ENCODE results near the gene PGC.

Gene PGC

DNA sequence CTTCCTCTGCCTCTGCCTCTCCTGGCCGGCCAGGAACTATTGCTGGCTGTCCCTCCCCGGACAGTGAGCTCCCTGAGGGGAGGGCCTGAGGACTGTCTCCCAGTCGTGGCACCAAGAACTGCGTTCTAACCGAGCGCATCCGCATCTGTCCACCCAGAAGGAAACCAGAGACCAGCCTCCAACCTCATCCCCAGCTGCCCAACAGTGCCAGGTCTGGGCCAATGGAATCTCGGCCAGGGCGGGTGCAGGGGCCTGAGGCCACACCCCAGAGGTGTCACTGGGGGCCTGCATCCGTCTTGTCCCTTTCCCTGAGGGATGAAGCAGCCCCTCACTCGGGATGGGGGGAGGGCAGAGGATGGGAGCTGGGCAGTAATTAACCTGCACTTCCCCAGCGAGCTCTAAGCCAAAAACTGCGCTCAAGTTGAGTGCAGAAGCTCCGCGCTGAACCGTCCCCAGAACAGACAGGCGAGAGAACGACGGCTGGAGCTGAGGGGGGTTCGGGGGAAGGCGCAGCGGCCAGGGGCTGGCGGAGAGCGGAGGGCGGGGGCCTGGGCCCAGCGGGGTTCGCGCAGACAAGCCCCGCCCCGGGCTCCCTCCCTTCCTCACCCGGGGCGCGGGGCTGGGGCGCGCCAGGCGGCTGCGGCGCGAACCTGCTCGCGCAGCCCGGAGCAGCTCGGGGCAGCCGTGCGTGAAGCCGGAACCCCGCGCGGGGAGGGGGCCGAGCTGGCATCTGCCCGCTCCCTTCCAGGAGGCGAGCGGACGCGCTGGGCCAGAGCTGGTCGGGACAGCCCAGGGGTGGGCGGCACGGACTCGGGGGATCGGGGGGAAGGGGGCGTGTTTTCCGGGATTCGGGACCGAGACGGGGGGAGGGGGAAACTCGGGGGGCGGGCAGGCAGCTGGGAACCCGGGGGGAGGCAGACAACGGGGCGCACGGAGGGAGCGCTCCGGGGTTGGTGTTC, 13.2 kb downstream of the PGC start:
- DNase-seq (ENCODE audit: low read depth) = peak; percentile 78
- no peak for TF ChIP-seq POLR2A (IDR thresholded peaks at IDR 0.05; ENCODE audit: extremely low read depth, insufficient read length)
- no peak for TF ChIP-seq MYC (IDR thresholded peaks at IDR 0.05; ENCODE audit: low read depth, low read length)
- TF ChIP-seq, protein P1, sequence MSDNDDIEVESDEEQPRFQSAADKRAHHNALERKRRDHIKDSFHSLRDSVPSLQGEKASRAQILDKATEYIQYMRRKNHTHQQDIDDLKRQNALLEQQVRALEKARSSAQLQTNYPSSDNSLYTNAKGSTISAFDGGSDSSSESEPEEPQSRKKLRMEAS (IDR thresholded peaks at IDR 0.05; ENCODE audit: low read depth, low read length) = no peak
- TF ChIP-seq, protein P2, sequence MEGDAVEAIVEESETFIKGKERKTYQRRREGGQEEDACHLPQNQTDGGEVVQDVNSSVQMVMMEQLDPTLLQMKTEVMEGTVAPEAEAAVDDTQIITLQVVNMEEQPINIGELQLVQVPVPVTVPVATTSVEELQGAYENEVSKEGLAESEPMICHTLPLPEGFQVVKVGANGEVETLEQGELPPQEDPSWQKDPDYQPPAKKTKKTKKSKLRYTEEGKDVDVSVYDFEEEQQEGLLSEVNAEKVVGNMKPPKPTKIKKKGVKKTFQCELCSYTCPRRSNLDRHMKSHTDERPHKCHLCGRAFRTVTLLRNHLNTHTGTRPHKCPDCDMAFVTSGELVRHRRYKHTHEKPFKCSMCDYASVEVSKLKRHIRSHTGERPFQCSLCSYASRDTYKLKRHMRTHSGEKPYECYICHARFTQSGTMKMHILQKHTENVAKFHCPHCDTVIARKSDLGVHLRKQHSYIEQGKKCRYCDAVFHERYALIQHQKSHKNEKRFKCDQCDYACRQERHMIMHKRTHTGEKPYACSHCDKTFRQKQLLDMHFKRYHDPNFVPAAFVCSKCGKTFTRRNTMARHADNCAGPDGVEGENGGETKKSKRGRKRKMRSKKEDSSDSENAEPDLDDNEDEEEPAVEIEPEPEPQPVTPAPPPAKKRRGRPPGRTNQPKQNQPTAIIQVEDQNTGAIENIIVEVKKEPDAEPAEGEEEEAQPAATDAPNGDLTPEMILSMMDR (IDR thresholded peaks at IDR 0.05; ENCODE audit: low read depth, low read length) = no peak
- peak overlapping the region; percentile 12 for H3K4me3 ChIP-seq (ENCODE audit: low read depth, low read length)

- TF ChIP-seq POLR2A (IDR thresholded peaks at IDR 0.05; ENCODE audit: extremely low read depth, insufficient read length) = no peak
- DNase-seq (ENCODE audit: low read depth) = peak; percentile 38
- no peak overlapping the region for H3K4me3 ChIP-seq (ENCODE audit: low read depth, low read length)
Observed at GRCh38 chr6:41733360-41733706, 13.9 kb downstream of the PGC start.

DNA sequence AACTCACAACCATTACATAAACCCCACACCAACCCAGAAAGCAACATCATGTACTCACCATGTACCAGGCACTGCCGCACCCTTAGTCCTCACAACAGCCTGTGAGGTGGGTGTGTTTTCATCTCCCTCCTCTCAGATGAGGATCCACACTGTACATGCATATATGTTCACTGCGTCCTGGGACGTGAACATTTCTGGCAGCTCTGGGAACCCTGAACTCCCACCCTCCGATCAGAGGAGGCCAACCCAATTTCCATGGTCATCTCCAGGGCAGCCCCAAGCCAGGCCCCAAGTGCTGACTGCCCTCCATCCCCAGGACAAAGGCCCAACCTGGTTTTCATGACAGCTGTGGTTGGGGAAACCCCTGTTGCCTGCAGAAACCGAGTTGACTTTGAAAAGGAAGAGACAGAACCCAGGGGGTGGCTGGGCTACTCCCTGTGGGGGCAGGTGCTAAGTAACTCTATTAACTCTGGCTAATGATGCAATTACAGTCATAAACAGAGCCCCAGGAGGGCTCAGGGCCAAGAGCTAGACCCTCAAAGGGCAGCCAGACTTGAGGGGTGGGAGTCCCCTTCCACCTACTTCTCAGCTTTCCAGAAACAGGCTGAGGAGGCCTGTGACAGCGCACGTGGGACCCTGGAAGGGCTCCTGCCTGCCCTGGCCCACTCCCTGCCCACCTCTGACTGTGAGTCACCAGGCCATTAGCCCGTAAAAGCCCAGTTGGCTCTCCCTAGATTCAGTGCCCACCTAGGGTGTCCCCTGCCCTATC, 14.4 kb downstream of the PGC start:
- peak; percentile 71 for DNase-seq (ENCODE audit: low read depth)
- H3K4me3 ChIP-seq (ENCODE audit: low read depth, low read length) = no peak overlapping the region
- TF ChIP-seq POLR2A (IDR thresholded peaks at IDR 0.05; ENCODE audit: extremely low read depth, insufficient read length) (no peak), MYC (IDR thresholded peaks at IDR 0.05; ENCODE audit: low read depth, low read length) (no peak)
- TF ChIP-seq, protein P2 (IDR thresholded peaks at IDR 0.05; ENCODE audit: low read depth, low read length) = no peak
- TF ChIP-seq, protein P1 (IDR thresholded peaks at IDR 0.05; ENCODE audit: low read depth, low read length) = no peak

DNA sequence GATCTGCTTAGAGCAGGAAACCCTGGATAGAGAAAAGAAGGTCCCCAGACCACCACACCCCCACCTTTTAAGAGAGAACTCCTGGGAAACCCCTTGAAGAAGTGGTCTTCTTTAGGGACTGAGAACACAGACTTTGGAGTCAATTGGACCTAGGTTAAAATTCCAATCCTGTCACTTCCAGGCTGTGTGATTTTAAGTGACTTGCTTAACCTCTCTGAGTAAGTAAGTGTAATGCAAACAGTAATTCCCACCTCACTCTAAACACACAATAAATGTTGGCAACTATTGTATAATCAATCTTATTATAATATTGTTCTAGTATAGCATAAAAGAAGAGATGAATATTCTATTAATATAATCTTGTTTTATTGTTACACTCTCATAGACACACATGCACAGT, 15.0 kb downstream of the PGC start:
- H3K4me3 ChIP-seq (ENCODE audit: low read depth, low read length) = no peak overlapping the region
- TF ChIP-seq POLR2A (IDR thresholded peaks at IDR 0.05; ENCODE audit: extremely low read depth, insufficient read length) = no peak
- TF ChIP-seq, protein P2 (IDR thresholded peaks at IDR 0.05; ENCODE audit: low read depth, low read length) = no peak
- TF ChIP-seq, protein P1 (IDR thresholded peaks at IDR 0.05; ENCODE audit: low read depth, low read length) = no peak
- TF ChIP-seq MYC (IDR thresholded peaks at IDR 0.05; ENCODE audit: low read depth, low read length) = no peak
- DNase-seq (ENCODE audit: low read depth) = no peak

DNA sequence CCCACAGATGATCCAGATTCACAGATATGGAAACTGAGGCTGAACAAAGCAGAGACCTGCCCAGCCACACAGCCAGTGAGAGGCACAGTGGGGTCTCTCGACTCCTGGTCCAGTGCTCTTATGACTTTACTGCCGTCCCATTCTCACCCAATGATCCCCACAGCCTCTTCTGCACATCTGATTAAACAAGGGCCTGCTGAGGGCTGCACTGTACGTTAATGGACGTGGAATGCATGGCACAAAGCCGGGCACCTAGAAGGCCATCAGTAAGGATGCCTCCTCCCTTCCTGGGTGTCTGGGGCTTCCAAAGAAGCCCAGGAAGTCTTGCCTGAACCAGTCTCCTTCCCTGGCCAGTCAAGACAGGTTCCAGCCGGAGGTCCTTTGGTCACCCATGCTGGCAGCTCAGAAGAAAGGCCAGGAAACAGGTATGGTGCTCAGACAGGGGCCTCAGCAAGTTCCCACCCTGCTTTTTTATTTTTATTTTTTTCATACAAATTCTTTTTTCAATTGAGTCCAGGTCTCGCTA, 15.6 kb downstream of the PGC start:
- H3K4me3 ChIP-seq (ENCODE audit: low read depth, low read length) = no peak overlapping the region
- TF ChIP-seq MYC (IDR thresholded peaks at IDR 0.05; ENCODE audit: low read depth, low read length) = no peak
- no peak for TF ChIP-seq POLR2A (IDR thresholded peaks at IDR 0.05; ENCODE audit: extremely low read depth, insufficient read length)
- TF ChIP-seq, protein P1 (IDR thresholded peaks at IDR 0.05; ENCODE audit: low read depth, low read length) = no peak
- TF ChIP-seq, protein P2 (IDR thresholded peaks at IDR 0.05; ENCODE audit: low read depth, low read length) = no peak
- DNase-seq (ENCODE audit: low read depth) = no peak
